GM12873 (cell line): Measurements from ENCODE around the gene FAM13A.
A peak's percentile ranks its signal among the peaks of the same experiment; 100 is the strongest.

Experiments used
- CTCF ChIP-seq: IDR thresholded peaks from 2 replicates; pipeline ENCODE4 v1.5.1; 2012; ENCODE audit warnings: low read depth, mild to moderate bottlenecking, moderate library complexity, low read length, control low read depth; ENCODE audit not compliant: insufficient read depth; ENCODE audit errors: missing control alignments

FAM13A gene

GRCh38 chr4:88709989-88710388, 347.0 kb downstream of the FAM13A start:
- TF ChIP-seq CTCF = no peak

- peak; percentile 23 for TF ChIP-seq CTCF
Observed at GRCh38 chr4:88706574-88706973, 350.4 kb downstream of the FAM13A start.

GRCh38 chr4:88705805-88706492, 351.0 kb downstream of the FAM13A start:
- TF ChIP-seq CTCF = no peak

- TF ChIP-seq CTCF = no peak
Observed at GRCh38 chr4:88705223-88705622, 351.8 kb downstream of the FAM13A start.

GRCh38 chr4:88702782-88703181, 354.2 kb downstream of the FAM13A start:
- TF ChIP-seq CTCF = no peak

GRCh38 chr4:88698519-88698918, 358.5 kb downstream of the FAM13A start:
- TF ChIP-seq CTCF = no peak

- TF ChIP-seq CTCF = no peak
Observed at GRCh38 chr4:88697588-88698329, 359.2 kb downstream of the FAM13A start, which contains the start of gene NAP1L5. Gene NAP1L5, minus strand, starts transcription at chr4:88697829. Its CDS starts 75 bp downstream, at chr4:88697754.
